ENCODE data around the gene FARP1.

Gene FARP1

DNA sequence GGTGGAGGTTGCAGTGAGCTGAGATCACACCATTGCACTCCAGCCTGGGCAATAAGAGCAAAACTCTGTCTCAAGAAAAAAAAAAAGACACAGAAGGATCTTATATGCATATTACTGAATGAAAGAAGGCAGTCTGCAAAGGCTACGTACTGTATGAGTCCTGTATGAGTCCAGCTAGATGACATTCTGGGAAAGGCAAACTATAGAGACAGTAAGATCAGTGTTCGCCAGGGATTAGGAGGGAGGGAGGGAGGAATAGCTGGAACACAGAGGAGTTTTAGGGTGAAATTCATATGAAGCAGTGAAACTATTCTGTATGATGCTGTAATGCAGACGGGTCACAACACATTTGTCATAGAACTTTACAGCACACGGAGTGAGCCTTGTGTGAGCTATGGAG, 200.1 kb downstream of the FARP1 start:
- Histone ChIP-seq H3K9me3 (0 out of 2 replicates have a peak, but pooled peaks cover 6% of the 10 kb centered on the region), H3K4me3 (no peak overlapping the region), H3K27ac (no peak overlapping the region), H3K36me3 (peaks cover 25% of the 10 kb centered on the region), H3K4me1 (no peaks in the 10 kb centered on the region), H3K27me3 (no peaks in the 10 kb centered on the region), H4K20me1 (no peaks in the 10 kb centered on the region), H3K4me2 (no peak overlapping the region), H3K9ac (no peak overlapping the region)
- TF ChIP-seq Cebpa-rat (IDR thresholded peaks at IDR 0.05) = no peak

DNA sequence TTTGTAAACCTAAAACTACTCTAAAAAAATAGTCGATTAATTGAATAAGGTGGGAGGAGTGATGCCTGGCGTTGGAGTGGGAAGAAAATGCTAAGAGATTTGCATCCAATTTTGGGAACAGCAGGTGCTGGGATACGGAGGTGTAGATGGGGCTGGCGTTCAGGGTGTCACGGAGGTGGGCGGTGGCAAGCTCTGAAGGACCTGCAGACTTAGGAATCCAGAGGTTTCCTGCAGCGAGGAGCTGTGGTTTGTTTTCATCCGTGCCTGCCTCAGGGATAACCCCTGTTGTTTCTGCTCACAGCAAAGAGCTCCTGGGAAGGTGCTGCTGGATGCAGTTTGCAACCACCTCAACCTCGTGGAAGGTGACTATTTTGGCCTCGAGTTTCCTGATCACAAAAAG, 200.6 kb downstream of the FARP1 start:
- no peak for TF ChIP-seq Cebpa-rat (IDR thresholded peaks at IDR 0.05)
- Histone ChIP-seq H3K4me1 (no peaks in the 10 kb centered on the region), H4K20me1 (no peaks in the 10 kb centered on the region), H3K4me2 (no peak overlapping the region), H3K27me3 (no peaks in the 10 kb centered on the region), H3K4me3 (no peak overlapping the region), H3K9ac (no peak overlapping the region), H3K27ac (no peak overlapping the region), H3K36me3 (peaks cover 25% of the 10 kb centered on the region), H3K9me3 (0 out of 2 replicates have a peak, but pooled peaks cover 6% of the 10 kb centered on the region)

DNA sequence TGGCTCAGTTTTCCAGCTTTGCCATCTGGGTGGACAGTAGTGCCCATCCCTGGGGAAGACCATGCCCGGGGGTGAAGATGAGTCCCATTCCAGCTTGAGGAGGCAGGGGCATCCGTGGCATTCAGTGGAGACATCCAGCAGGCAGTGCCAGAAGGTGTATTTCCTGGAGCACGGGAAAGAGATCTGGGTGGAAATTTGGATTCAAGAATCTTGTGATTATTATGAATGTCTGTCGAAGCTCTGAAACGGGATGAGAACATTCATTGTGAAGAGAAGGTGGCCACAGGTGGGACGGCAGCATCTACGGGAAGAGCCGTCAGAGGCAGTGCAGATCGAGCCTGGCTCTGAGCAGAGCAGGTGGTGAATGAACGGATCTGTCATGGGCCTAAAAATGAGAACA, 201.5 kb downstream of the FARP1 start:
- Histone ChIP-seq H3K9ac (no peak overlapping the region), H3K36me3 (peaks cover 20% of the 10 kb centered on the region), H3K4me3 (no peak overlapping the region), H3K4me1 (no peaks in the 10 kb centered on the region), H4K20me1 (no peaks in the 10 kb centered on the region), H3K9me3 (no peaks in the 10 kb centered on the region), H3K27ac (no peak overlapping the region), H3K27me3 (no peaks in the 10 kb centered on the region), H3K4me2 (no peak overlapping the region)
- no peak for TF ChIP-seq Cebpa-rat (IDR thresholded peaks at IDR 0.05)

DNA sequence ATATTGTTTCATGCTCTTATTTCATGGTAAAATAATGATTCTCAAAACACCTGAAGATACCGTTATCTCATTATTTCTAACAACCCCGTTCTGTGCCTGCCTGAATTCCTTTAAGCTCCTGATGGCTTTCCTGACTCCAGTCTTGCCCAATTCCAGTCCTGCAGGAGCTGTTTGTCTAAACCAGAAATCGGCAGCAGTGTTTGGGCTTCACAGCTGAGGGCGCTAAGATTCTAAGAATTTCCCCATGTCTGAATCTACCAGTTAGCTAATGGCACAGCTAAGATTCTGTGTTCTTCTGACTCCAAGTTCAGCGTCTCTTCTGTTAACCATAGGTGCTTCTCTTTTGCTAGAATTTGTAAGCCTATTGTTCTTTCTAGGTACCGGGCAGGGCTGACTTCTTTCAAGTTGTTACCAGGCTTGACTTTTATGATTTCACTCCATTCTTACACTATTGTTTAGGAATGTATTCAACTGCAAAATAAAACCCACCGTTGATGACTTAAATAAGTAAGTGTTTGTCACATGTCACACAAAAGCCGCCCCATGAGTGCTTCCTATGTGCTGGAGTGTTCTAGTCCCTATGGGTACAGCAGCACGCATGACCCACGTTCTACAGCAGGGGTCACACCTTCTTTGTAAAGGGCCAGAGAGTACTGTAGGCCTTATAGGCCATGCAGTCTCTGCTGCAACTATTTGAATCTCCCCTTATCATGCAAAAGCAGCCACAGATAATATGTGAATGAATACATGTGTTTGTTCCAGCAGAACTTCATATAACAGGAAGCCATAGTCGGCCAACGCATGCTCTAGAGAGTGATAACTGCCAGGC, 202.4 kb downstream of the FARP1 start:
- no peak for TF ChIP-seq Cebpa-rat (IDR thresholded peaks at IDR 0.05)
- Histone ChIP-seq H3K4me2 (no peak overlapping the region), H3K27ac (no peak overlapping the region)

DNA sequence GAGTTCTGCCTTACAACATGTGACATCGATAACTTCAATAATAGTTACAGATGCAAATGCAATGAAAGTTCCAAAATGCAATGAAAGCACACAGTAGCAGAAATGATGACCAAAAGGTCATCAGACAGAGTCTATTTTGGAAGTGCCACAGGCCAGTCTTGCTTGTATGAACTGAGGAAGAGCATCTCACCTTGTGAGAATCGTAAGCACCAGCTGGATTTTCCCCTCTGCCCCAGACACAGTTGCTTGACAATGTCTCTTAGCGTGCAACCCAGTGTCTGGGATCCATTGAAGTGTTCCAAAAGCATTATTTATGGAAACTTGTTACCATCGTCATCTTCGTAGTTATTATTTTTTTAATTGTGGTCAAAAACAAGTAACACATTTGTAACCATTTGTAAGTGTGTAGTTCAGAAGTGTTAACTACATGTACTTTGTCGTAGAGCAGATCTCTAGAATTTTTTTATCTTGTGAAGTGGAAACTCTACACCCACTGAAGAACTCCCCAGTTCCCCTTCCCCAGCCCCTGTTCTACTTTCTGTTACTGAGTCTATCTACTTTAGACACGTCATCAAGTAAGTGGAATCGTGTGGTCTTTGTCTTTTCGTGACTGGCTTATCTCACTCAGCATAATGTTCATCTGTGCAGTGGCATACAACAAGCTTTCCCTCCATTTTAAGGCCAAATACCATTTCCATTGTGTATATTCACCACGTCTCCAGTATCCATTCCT, 204.2 kb downstream of the FARP1 start:
- no peaks in the 10 kb centered on the region; the same call in 1 of the 2 replicates for H3K9me3 ChIP-seq
- no peaks in the 10 kb centered on the region for H4K20me1 ChIP-seq
- H3K36me3 ChIP-seq = peaks cover 20% of the 10 kb centered on the region
- no peak overlapping the region for H3K9ac ChIP-seq
- H3K4me3 ChIP-seq = no peak overlapping the region
- H3K27me3 ChIP-seq = no peaks in the 10 kb centered on the region
- no peak overlapping the region for H3K4me2 ChIP-seq
- H3K27ac ChIP-seq = no peak overlapping the region
- H3K4me1 ChIP-seq = 0 out of 2 replicates have a peak, but pooled peaks cover 1% of the 10 kb centered on the region
- TF ChIP-seq Cebpa-rat (IDR thresholded peaks at IDR 0.05) = no peak

More for the DNA sequence above, 202.4 kb downstream of the FARP1 start:
- Histone ChIP-seq H3K36me3 (peaks cover 20% of the 10 kb centered on the region), H3K4me1 (no peaks in the 10 kb centered on the region), H4K20me1 (no peaks in the 10 kb centered on the region), H3K27me3 (no peaks in the 10 kb centered on the region), H3K9me3 (no peaks in the 10 kb centered on the region), H3K4me3 (no peak overlapping the region), H3K9ac (no peak overlapping the region)

DNA sequence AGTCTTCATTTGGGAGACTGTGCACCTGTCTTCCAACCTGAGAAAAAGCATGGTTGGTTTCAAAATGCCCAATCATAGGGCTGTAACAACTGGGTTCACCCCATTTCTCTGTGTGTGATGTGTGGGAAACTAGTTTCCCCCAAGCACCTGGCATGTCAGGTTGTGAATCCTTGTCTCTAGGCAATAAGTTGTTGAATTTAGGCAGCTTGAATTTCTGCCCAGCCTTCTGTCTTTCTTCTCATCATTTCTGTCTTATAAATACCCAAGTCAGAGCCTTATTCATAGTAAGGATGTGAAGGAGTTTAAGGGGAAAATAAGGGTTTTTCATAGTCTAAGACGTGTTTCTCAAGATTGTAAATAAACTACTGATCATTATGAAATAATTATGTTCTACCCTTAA, 204.9 kb downstream of the FARP1 start:
- no peak for TF ChIP-seq Cebpa-rat (IDR thresholded peaks at IDR 0.05)
- Histone ChIP-seq H3K27ac (no peak overlapping the region), H4K20me1 (no peaks in the 10 kb centered on the region), H3K9ac (no peak overlapping the region), H3K4me2 (no peak overlapping the region), H3K4me1 (0 out of 2 replicates have a peak, but pooled peaks cover 5% of the 10 kb centered on the region), H3K36me3 (peaks cover 20% of the 10 kb centered on the region), H3K9me3 (no peaks in the 10 kb centered on the region; the same call in 1 of the 2 replicates), H3K4me3 (no peak overlapping the region), H3K27me3 (no peaks in the 10 kb centered on the region)

DNA sequence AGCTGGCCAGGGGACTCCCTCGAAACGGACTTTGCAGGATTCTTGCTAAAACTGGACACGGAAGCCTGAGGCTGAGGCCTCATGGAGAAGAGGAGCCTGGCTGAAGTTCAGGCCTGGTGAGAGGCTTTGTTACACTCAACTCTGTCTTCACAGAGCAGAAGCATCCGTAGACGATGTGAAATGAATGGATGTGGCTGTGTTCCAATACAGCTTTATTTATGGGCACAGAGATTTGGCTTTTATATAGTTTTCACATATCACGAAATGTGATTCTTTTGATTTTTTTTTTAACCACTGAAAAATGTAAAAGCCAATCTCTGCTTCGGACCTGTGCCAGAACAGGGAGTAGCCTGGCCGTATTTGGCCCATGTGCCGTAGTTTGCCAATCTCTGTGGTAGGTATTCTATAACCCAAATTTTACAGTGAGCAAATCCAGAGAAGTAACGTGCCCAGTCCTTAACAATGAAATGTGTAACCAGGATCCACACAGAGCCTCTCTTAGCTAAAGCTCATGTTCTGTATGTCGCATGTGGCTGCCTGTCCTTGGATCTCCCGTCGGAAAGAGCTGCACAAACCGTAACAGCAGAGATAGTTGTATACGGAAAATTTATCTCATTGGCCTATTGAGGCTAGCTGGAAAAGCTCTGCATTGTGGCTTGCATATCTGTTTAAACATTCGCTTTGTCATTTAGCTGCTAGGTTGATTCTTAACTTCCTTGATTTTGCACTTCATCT, 205.7 kb downstream of the FARP1 start:
- H3K4me2 ChIP-seq = no peak overlapping the region
- no peaks in the 10 kb centered on the region for H4K20me1 ChIP-seq
- no peaks in the 10 kb centered on the region; the same call in 1 of the 2 replicates for H3K9me3 ChIP-seq
- no peak overlapping the region for H3K4me3 ChIP-seq
- H3K36me3 ChIP-seq = peaks cover 20% of the 10 kb centered on the region
- H3K4me1 ChIP-seq = 0 out of 2 replicates have a peak, but pooled peaks cover 5% of the 10 kb centered on the region
- no peak for TF ChIP-seq Cebpa-rat (IDR thresholded peaks at IDR 0.05)
- H3K27me3 ChIP-seq = no peaks in the 10 kb centered on the region
- no peak overlapping the region for H3K9ac ChIP-seq
- no peak overlapping the region for H3K27ac ChIP-seq

DNA sequence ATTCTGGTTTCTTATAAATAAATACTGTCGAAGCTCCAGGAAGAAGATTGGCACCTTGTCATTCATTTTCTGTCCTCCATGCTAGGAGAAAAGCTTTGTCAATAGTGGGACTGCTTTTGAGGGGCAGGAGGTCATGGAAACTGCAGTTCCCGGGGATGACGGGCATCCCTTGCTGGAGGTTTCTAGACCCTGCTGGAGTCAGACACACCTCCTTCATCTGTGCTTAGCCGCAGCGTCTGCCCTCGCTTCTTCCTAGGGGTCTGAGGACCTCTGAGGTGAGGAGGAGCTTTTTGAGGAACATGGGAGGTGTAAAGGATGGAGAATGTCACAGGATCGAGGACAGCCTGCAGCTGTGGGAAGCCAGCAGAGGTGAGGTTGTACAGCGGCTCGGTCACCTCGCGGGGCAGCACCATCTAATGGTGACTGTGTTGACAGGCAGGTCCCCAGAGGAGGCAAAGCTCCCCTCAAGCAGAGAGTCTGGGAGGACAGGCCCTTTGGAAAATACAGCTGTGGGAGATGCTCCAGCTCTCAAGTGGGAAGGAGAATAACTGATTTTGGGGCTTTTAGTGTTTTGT, 206.9 kb downstream of the FARP1 start:
- no peak overlapping the region for H3K9ac ChIP-seq
- H4K20me1 ChIP-seq = no peaks in the 10 kb centered on the region
- peaks cover 12% of the 10 kb centered on the region for H3K36me3 ChIP-seq
- no peak for TF ChIP-seq Cebpa-rat (IDR thresholded peaks at IDR 0.05)
- H3K9me3 ChIP-seq = no peaks in the 10 kb centered on the region; the same call in 1 of the 2 replicates
- no peak overlapping the region for H3K4me3 ChIP-seq
- no peak overlapping the region for H3K27ac ChIP-seq
- H3K4me2 ChIP-seq = no peak overlapping the region
- H3K4me1 ChIP-seq = 0 out of 2 replicates have a peak, but pooled peaks cover 5% of the 10 kb centered on the region
- no peaks in the 10 kb centered on the region for H3K27me3 ChIP-seq

DNA sequence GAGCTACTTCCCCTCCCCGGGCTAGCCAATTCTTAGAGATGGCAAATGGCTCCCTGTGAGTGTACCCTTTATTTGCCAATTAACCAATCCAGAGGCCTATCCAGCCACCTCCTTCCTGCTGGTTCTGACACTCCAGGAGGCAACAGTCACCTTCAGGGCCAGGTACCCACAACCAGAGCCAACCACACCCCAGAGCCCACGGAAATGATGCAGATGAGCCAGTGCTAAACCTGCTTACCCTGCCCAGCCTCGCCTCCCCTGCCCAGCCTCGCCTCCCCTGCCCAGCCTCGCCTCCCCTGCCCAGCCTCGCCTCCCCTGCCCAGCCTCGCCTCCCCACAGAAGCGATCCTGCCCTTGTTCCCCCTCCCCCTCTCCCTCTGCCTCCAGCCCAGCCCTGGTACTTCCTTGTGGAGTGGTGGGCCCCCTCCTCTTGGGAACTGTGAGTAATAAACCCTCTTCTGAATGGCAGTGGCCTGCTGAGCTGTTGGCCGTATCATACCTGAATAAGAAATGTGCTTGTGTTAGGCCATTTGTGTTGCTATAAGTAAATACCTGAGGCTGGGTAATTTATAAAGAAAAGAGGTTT, 207.9 kb downstream of the FARP1 start:
- Histone ChIP-seq H3K27me3 (no peaks in the 10 kb centered on the region), H3K27ac (no peak overlapping the region), H3K4me2 (no peak overlapping the region), H3K36me3 (peaks cover 4% of the 10 kb centered on the region; the same call in 1 of the 2 replicates), H3K9me3 (no peaks in the 10 kb centered on the region; the same call in 1 of the 2 replicates), H3K4me1 (0 out of 2 replicates have a peak, but pooled peaks cover 5% of the 10 kb centered on the region), H4K20me1 (no peaks in the 10 kb centered on the region), H3K4me3 (no peak overlapping the region), H3K9ac (no peak overlapping the region)
- TF ChIP-seq Cebpa-rat (IDR thresholded peaks at IDR 0.05) = no peak
